SK-N-SH (cell line): ENCODE results near the gene MAP3K9. TPM values are rescaled to one million over a fixed set of nuclear protein-coding genes. Genes with fewer than 3 reads are reported as not detected.

Source experiments
- CTCF ChIA-PET: fragments of 300-600, 350-600 bp; formaldehyde crosslinking; extraction: SDS; loops from one replicate; lab custom pipeline; 2021; lab: Yijun Ruan, JAX
- POLR2A ChIA-PET: fragments of 350-600 bp; sonication (Branson Sonifier 250); formaldehyde crosslinking; extraction: SDS; loops from one replicate; lab custom pipeline; 2020; ENCODE audit warnings: antibody characterized with exemption, inconsistent platforms; lab: Yijun Ruan, JAX
- DNase-seq: peaks from one replicate; pipeline ENCODE4 v3.0.0; 2012
- H2AFZ ChIP-seq: fragments of 200-600 bp; sonication (generic); 2 replicates; pipeline ENCODE4 v1.8.1; 2016; ENCODE audit warnings: antibody characterized with exemption, mild to moderate bottlenecking, low read depth
- H3F3A ChIP-seq: fragments of 200-600 bp; sonication (generic); replicated peaks from 2 replicates; pipeline ENCODE3; 2016; ENCODE audit warnings: antibody characterized with exemption, mild to moderate bottlenecking; ENCODE audit not compliant: insufficient read depth
- H3K27ac ChIP-seq, 2 experiments: fragments of 200-500 bp in 1 of 2; fragments of 200-600 bp in 1 of 2; sonication (Bioruptor generic) in 1 of 2; sonication (generic), shearing (Covaris generic) in 1 of 2; 2 replicates each; pipeline versions ENCODE4 v1.5.1 to v1.6.1; 2014 to 2016; ENCODE audit warnings: low read depth in 2 of 2, inconsistent platforms in 1 of 2, low read length in 1 of 2, mild to moderate bottlenecking in 1 of 2, mixed read lengths in 1 of 2
- H3K27me3 ChIP-seq: fragments of 200-600 bp; sonication (generic), shearing (Covaris generic); 2 replicates; pipeline ENCODE4 v1.6.1; 2016; ENCODE audit warnings: mixed run types; ENCODE audit not compliant: insufficient read depth
- H3K36me3 ChIP-seq, 2 experiments: fragments of 200-500 bp in 1 of 2; fragments of 200-600 bp in 1 of 2; sonication (Bioruptor generic) in 1 of 2; sonication (generic) in 1 of 2; replicated peaks in 1 of 2; 2 replicates each; pipeline versions ENCODE3 to v1.5.1; 2014 to 2016; ENCODE audit warnings: low read length in 1 of 2, mild to moderate bottlenecking in 1 of 2; ENCODE audit not compliant: insufficient read depth in 2 of 2, control insufficient read depth in 1 of 2
- H3K4me1 ChIP-seq, 2 experiments: fragments of 200-500 bp in 1 of 2; fragments of 200-600 bp in 1 of 2; sonication (Bioruptor generic) in 1 of 2; sonication (generic), shearing (Covaris generic) in 1 of 2; 2 replicates each; pipeline versions ENCODE4 v1.5.1 to v1.6.1; 2014 to 2016; ENCODE audit warnings: low read depth in 1 of 2, low read length in 1 of 2, mixed run types in 1 of 2; ENCODE audit not compliant: insufficient read depth in 2 of 2, control insufficient read depth in 1 of 2
- H3K4me2 ChIP-seq: fragments of 200-600 bp; sonication (generic), shearing (Covaris generic); 2 replicates; pipeline ENCODE4 v1.6.1; 2017; ENCODE audit warnings: mixed run types
- H3K4me3 ChIP-seq, 2 experiments: fragments of 200-500 bp in 1 of 2; fragments of 200-600 bp in 1 of 2; sonication (Bioruptor generic) in 1 of 2; sonication (generic), shearing (Covaris generic) in 1 of 2; 2 replicates each; pipeline versions ENCODE4 v1.5.1 to v1.8.1; 2014 to 2016; ENCODE audit warnings: low read depth in 2 of 2, inconsistent platforms in 1 of 2, low read length in 1 of 2, mild to moderate bottlenecking in 1 of 2, mixed read lengths in 1 of 2, moderate library complexity in 1 of 2
- H3K79me2 ChIP-seq: fragments of 200-600 bp; sonication (generic); 2 replicates; pipeline ENCODE4 v1.8.1; 2017; ENCODE audit warnings: mild to moderate bottlenecking; ENCODE audit not compliant: insufficient read depth
- H3K9ac ChIP-seq: fragments of 200-600 bp; sonication (generic); 2 replicates; pipeline ENCODE4 v1.6.1; 2017; ENCODE audit warnings: mixed run types
- H3K9me2 ChIP-seq: fragments of 200-600 bp; sonication (generic); 2 replicates; pipeline ENCODE4 v1.6.1; 2017; ENCODE audit warnings: mixed run types
- H3K9me3 ChIP-seq: fragments of 200-600 bp; sonication (generic); 2 replicates; pipeline ENCODE4 v1.6.1; 2017; ENCODE audit warnings: mixed run types, mild to moderate bottlenecking, moderate library complexity
- H4K20me1 ChIP-seq: fragments of 200-600 bp; sonication (generic); 2 replicates; pipeline ENCODE4 v1.6.1; 2017; ENCODE audit warnings: mild to moderate bottlenecking, mixed run types; ENCODE audit not compliant: insufficient read depth
- EZH2phosphoT487 ChIP-seq: fragments of 200-600 bp; sonication (generic); IDR thresholded peaks from 2 replicates; pipeline ENCODE4 v1.6.1; 2017; ENCODE audit warnings: low read depth, mixed run types, mild to moderate bottlenecking, antibody characterized with exemption, moderate library complexity, borderline replicate concordance
- FOXJ3 ChIP-seq: sonication (generic); formaldehyde crosslinking; IDR thresholded peaks from 2 replicates; pipeline ENCODE4 v1.5.1; 2020; ENCODE audit warnings: mild to moderate bottlenecking, missing genetic modification reagents
- GATA2 ChIP-seq: sonication (generic); formaldehyde crosslinking; IDR thresholded peaks from 2 replicates; pipeline ENCODE4 v1.5.0; 2020; ENCODE audit warnings: mild to moderate bottlenecking, missing genetic modification reagents
- JUND ChIP-seq: IDR thresholded peaks from 2 replicates; pipeline ENCODE4 v1.4.0; 2012
- MEF2A ChIP-seq: IDR thresholded peaks from 2 replicates; pipeline ENCODE4 v1.4.0; 2012; ENCODE audit warnings: low read depth, borderline replicate concordance
- NFIC ChIP-seq: IDR thresholded peaks from 2 replicates; pipeline ENCODE4 v1.4.0; 2012; ENCODE audit warnings: borderline replicate concordance
- NRF1 ChIP-seq: IDR thresholded peaks from 2 replicates; pipeline ENCODE4 v1.6.1; 2012; ENCODE audit warnings: low read depth, mild to moderate bottlenecking, low read length
- POLR2AphosphoS5 ChIP-seq: IDR thresholded peaks from 2 replicates; pipeline ENCODE4 v1.6.1; 2012; ENCODE audit warnings: low read depth, low read length
- RAD21 ChIP-seq: IDR thresholded peaks from 2 replicates; pipeline ENCODE4 v1.6.1; 2012; ENCODE audit warnings: mild to moderate bottlenecking, low read length
- RCOR1 ChIP-seq: fragments of 150-350 bp; IDR thresholded peaks from 2 replicates; pipeline ENCODE4 v1.6.1; 2017; ENCODE audit warnings: antibody characterized with exemption, low read length
- RFX5 ChIP-seq: IDR thresholded peaks from 2 replicates; pipeline ENCODE4 v1.6.1; 2012; ENCODE audit warnings: mild to moderate bottlenecking, improper control_type of control experiment, low read length
- SIN3A ChIP-seq: IDR thresholded peaks from 2 replicates; pipeline ENCODE4 v1.6.1; 2012; ENCODE audit warnings: low read depth, mild to moderate bottlenecking, low read length, moderate library complexity, borderline replicate concordance
- SMC3 ChIP-seq: IDR thresholded peaks from 2 replicates; pipeline ENCODE4 v1.6.1; 2012; ENCODE audit warnings: low read depth, low read length, improper control_type of control experiment
- TCF12 ChIP-seq: IDR thresholded peaks from 2 replicates; pipeline ENCODE4 v1.4.0; 2012
- TEAD4 ChIP-seq: IDR thresholded peaks from 2 replicates; pipeline ENCODE4 v1.4.0; 2012; ENCODE audit warnings: mild to moderate bottlenecking, borderline replicate concordance; ENCODE audit not compliant: insufficient read depth
- YY1 ChIP-seq: IDR thresholded peaks from 2 replicates; pipeline ENCODE4 v1.4.0; 2012; ENCODE audit warnings: low read depth, mild to moderate bottlenecking
- WGBS: methylation state at CpG from one replicate; pipeline ENCODE4 v1.1.6; 2017; ENCODE audit warnings: low lambda C conversion rate; 5-methylcytosine and 5-hydroxymethylcytosine counted together
- polyA plus RNA-seq, 3 experiments: library from polyadenylated mRNA; depleted of rRNA; stranded (reverse); fragments of >200 nt; gene quantifications; 2 replicates each; pipeline ENCODE4 v1.2.3, GENCODE V29; 2012
- TF ChIP-seq, protein P1 (sequence below): IDR thresholded peaks from 2 replicates; pipeline ENCODE4 v1.4.0; 2012; ENCODE audit warnings: low read depth, borderline replicate concordance
- TF ChIP-seq, protein P2 (sequence below): IDR thresholded peaks from 2 replicates; pipeline ENCODE4 v1.4.0; 2012; ENCODE audit warnings: low read depth
- TF ChIP-seq, protein P3 (sequence below): fragments of 150-350 bp; IDR thresholded peaks from 2 replicates; pipeline ENCODE4 v1.6.1; 2016; ENCODE audit warnings: mild to moderate bottlenecking, low read depth, low read length

MAP3K9 gene
- polyA plus RNA-seq, 1 of the 3 experiments (the other 2 are of a cell fraction): 2.0 TPM

DNA sequence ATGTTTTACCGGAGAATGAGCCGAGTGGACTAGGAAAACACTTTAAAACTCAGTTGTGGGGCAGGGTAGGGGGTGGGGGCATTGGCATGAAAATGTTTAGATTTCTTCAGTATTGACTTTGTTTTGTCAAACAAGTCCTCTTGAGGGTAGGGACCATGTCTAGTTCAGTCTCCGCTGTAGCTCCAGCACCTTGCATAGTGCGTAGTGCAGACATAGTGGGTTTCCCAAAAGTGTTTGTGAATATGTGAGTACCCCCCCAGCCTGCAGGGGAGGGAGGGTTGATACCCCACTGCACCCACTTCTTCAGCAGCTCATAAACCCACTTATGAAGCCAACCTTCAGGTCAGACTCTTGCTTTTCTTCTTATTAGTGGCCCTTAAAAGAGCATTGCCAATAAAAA lies 96.2 kb downstream of the MAP3K9 start:
- Histone ChIP-seq H3K9ac (no peak overlapping the region), H4K20me1 (no peaks in the 10 kb centered on the region), H3K9me2 (no peaks in the 10 kb centered on the region), H3K4me2 (no peak overlapping the region), H3K27ac (no peak overlapping the region), H3K9me3 (no peaks in the 10 kb centered on the region), H3K79me2 (no peaks in the 10 kb centered on the region), H3K4me1 (peaks cover 4 to 9% of the 10 kb centered on the region in 2 experiments; a peak in 3 of 4 replicates), H2AFZ (no peak overlapping the region), H3K4me3 (no peak overlapping the region), H3K27me3 (no peaks in the 10 kb centered on the region), H3K36me3 (no peaks in the 10 kb centered on the region), H3F3A (peaks cover 2% of the 10 kb centered on the region)
- DNase-seq: no peak
- TF ChIP-seq, protein P1, sequence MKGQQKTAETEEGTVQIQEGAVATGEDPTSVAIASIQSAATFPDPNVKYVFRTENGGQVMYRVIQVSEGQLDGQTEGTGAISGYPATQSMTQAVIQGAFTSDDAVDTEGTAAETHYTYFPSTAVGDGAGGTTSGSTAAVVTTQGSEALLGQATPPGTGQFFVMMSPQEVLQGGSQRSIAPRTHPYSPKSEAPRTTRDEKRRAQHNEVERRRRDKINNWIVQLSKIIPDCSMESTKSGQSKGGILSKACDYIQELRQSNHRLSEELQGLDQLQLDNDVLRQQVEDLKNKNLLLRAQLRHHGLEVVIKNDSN: no peak
- POLR2A ChIA-PET: no interaction called here
- WGBS: 87% methylated on average over 4 of the region's 4 CpGs
- CTCF ChIA-PET: interaction anchor here (0.7 to 5.9 kb wide), 20 partner anchors 9 to 667 kb away, joined by 3 to 39 read pairs (median 4); partner anchors contain the start of gene MED6

DNA sequence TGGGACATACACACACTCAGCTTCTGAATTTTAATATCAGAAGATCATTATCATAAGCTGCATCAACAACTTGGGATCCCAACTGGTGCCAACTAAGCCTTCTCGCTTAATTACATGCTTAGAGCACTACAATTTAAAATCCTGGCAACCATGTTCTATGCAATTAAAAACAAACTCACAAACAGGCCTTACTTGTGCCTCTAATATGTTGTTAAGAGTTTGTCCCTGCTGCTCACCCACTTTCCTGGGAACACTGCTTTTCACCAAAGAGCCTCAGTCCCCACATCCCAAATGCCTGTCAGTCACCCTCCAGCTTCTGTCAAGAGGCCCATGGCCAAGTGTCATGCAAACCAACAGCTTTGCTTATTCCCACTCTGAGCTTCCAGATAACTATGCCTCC lies 97.9 kb downstream of the MAP3K9 start:
- no peaks in the 10 kb centered on the region for H4K20me1 ChIP-seq
- no peak overlapping the region for H3K4me2 ChIP-seq
- ChIA-PET POLR2A (no interaction called here), CTCF (interaction anchor here (0.8 to 5.9 kb wide), 2 partner anchors 9 to 89 kb away, joined by 3 to 39 read pairs; no protein-coding TSS in a partner anchor)
- 84% methylated on average over 1 of the region's 1 CpG for WGBS
- peaks cover 2 to 9% of the 10 kb centered on the region in 2 experiments; a peak in 2 of 4 replicates for H3K4me1 ChIP-seq
- H3K9me2 ChIP-seq: no peaks in the 10 kb centered on the region
- H3K36me3 ChIP-seq: no peaks in the 10 kb centered on the region
- no peak for TF ChIP-seq EZH2phosphoT487
- TF ChIP-seq, protein P1: no peak
- TF ChIP-seq POLR2AphosphoS5: no peak
- TF ChIP-seq NRF1: no peak
- no peak for TF ChIP-seq JUND
- TF ChIP-seq YY1: no peak
- peaks cover 2% of the 10 kb centered on the region for H3F3A ChIP-seq
- no peaks in the 10 kb centered on the region for H3K27me3 ChIP-seq
- H3K9ac ChIP-seq: no peak overlapping the region
- no peak overlapping the region for H2AFZ ChIP-seq
- H3K27ac ChIP-seq: no peak overlapping the region
- no peaks in the 10 kb centered on the region for H3K79me2 ChIP-seq
- no peak for DNase-seq
- H3K9me3 ChIP-seq: no peaks in the 10 kb centered on the region
- no peak overlapping the region for H3K4me3 ChIP-seq

DNA sequence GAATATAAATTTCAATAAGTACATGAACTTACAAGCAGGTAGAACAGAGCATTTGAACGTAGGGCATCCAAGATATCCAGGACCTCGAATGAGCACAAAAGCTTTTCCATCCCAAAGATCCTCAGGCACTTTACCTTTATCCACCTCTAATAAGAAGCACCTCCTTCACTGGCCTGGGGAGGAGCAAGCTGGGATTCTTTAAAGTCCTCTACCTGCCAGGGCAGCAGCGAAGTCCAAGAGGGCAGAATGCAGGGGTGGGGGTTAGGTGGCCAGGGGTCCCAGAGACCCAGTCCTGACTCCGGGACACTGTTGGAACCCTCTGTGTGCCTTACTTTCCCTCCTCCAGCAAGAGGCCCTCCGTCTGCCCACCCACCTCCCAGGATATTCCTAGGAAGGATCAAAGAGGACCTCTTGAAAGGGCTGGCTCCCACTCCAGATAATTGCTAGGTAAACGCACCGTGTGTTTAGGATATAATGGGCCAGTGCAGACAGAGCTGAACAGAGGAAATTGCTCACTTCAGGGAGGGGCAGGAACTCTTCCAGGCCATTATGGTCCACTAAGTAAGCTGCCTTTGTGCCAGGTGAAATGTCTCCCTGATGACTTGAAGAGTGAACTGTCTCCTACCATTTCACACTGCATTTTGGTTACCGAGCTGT lies 99.5 kb downstream of the MAP3K9 start:
- 73% methylated on average over 7 of the region's 8 CpGs for WGBS
- Histone ChIP-seq H3K79me2 (no peaks in the 10 kb centered on the region), H3F3A (peaks cover 2% of the 10 kb centered on the region), H3K36me3 (no peaks in the 10 kb centered on the region), H3K4me1 (peaks cover 5 to 9% of the 10 kb centered on the region in 2 experiments; a peak in 2 of 4 replicates), H4K20me1 (no peaks in the 10 kb centered on the region), H3K9me2 (no peaks in the 10 kb centered on the region), H3K27me3 (no peaks in the 10 kb centered on the region), H3K27ac (no peak overlapping the region), H3K4me3 (no peak overlapping the region), H3K9ac (no peak overlapping the region), H2AFZ (no peak overlapping the region), H3K4me2 (no peak overlapping the region), H3K9me3 (no peaks in the 10 kb centered on the region)
- no peak for TF ChIP-seq NFIC
- TF ChIP-seq TEAD4: no peak
- TF ChIP-seq SMC3: no peak
- no peak for TF ChIP-seq RFX5
- TF ChIP-seq POLR2AphosphoS5: no peak
- TF ChIP-seq JUND: no peak
- no peak for TF ChIP-seq SIN3A
- no peak for TF ChIP-seq TCF12
- TF ChIP-seq, protein P2, sequence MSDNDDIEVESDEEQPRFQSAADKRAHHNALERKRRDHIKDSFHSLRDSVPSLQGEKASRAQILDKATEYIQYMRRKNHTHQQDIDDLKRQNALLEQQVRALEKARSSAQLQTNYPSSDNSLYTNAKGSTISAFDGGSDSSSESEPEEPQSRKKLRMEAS: no peak
- no peak for TF ChIP-seq GATA2 (CRISPR knock-in tag)
- TF ChIP-seq, protein P3, sequence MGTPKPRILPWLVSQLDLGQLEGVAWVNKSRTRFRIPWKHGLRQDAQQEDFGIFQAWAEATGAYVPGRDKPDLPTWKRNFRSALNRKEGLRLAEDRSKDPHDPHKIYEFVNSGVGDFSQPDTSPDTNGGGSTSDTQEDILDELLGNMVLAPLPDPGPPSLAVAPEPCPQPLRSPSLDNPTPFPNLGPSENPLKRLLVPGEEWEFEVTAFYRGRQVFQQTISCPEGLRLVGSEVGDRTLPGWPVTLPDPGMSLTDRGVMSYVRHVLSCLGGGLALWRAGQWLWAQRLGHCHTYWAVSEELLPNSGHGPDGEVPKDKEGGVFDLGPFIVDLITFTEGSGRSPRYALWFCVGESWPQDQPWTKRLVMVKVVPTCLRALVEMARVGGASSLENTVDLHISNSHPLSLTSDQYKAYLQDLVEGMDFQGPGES: no peak
- no peak for TF ChIP-seq MEF2A
- no peak for TF ChIP-seq RCOR1
- no peak for TF ChIP-seq RAD21
- no peak for TF ChIP-seq FOXJ3
- ChIA-PET CTCF (interaction anchor here (1.2 to 5.9 kb wide), 3 partner anchors 36 to 107 kb away, joined by 3 to 39 read pairs (median 7); no protein-coding TSS in a partner anchor), POLR2A (no interaction called here)
- DNase-seq: no peak
